Measurements from ENCODE around the gene DPRX.

- no peak for TF ChIP-seq CTCF (IDR thresholded peaks at IDR 0.05)
- TF ChIP-seq POLR2A (IDR thresholded peaks at IDR 0.05), result no peak
Observed at GRCh38 chr19:53657778-53658177, 26.0 kb downstream of the DPRX start.
